ENCODE results near the gene B4GALT1.

The B4GALT1 gene

DNA sequence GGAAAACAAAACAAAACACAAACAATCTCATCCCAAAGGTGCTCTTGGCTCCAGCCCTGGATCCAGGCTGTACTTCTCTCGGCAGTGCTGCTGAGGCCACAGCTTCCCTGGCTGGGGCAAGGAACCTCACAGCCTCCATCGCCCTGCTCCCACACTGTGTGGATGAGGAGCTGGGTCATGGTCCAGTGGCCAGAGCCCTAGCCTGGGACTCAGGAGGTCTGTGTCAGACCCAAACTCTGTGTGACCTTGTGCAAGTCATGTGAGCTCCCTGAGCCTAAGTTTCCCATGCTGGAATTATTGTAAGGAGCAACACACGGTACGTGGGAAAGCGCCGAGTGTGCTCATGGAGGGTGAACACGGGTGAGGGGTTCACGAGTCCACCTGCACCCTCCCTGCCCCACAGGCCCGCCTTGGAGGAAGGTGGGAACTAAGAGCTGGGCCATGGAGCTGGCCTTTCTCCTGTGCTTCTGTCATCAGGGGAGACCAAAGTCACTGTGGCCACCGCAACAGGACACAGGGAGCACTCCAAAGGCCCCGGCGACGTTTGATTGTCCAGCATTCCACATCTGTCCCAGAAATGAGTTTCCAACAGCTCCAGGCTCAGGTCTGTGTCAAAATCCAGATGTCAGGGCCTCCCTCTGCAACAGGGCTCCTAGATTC is 64.5 kb downstream of the B4GALT1 start:
- TF ChIP-seq POLR2AphosphoS5 (IDR thresholded peaks at IDR 0.05; ENCODE audit: low read depth, low read length) (no peak), TAF1 (IDR thresholded peaks at IDR 0.05; ENCODE audit: borderline replicate concordance, insufficient read depth, low read length) (no peak), FOXP2 (optimal IDR thresholded peaks at IDR 0.05; ENCODE audit: borderline replicate concordance, extremely low read depth, extremely low read length, insufficient read depth) (no peak), SIN3A (IDR thresholded peaks at IDR 0.05; ENCODE audit: borderline replicate concordance, insufficient read depth, low read length) (no peak)
- TF ChIP-seq, protein P1, sequence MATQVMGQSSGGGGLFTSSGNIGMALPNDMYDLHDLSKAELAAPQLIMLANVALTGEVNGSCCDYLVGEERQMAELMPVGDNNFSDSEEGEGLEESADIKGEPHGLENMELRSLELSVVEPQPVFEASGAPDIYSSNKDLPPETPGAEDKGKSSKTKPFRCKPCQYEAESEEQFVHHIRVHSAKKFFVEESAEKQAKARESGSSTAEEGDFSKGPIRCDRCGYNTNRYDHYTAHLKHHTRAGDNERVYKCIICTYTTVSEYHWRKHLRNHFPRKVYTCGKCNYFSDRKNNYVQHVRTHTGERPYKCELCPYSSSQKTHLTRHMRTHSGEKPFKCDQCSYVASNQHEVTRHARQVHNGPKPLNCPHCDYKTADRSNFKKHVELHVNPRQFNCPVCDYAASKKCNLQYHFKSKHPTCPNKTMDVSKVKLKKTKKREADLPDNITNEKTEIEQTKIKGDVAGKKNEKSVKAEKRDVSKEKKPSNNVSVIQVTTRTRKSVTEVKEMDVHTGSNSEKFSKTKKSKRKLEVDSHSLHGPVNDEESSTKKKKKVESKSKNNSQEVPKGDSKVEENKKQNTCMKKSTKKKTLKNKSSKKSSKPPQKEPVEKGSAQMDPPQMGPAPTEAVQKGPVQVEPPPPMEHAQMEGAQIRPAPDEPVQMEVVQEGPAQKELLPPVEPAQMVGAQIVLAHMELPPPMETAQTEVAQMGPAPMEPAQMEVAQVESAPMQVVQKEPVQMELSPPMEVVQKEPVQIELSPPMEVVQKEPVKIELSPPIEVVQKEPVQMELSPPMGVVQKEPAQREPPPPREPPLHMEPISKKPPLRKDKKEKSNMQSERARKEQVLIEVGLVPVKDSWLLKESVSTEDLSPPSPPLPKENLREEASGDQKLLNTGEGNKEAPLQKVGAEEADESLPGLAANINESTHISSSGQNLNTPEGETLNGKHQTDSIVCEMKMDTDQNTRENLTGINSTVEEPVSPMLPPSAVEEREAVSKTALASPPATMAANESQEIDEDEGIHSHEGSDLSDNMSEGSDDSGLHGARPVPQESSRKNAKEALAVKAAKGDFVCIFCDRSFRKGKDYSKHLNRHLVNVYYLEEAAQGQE (IDR thresholded peaks at IDR 0.05; ENCODE audit: insufficient read depth in 1 of 2, low read depth in 2 of 2, low read length in 2 of 2) = no peak

GRCh38 chr9:33101104-33101951 is 65.8 kb downstream of the B4GALT1 start:
- TF ChIP-seq, protein P1 (IDR thresholded peaks at IDR 0.05; ENCODE audit: insufficient read depth in 1 of 2, low read depth in 2 of 2, low read length in 2 of 2) = no peak
- TF ChIP-seq SIN3A (IDR thresholded peaks at IDR 0.05; ENCODE audit: borderline replicate concordance, insufficient read depth, low read length) (no peak), POLR2AphosphoS5 (IDR thresholded peaks at IDR 0.05; ENCODE audit: low read depth, low read length) (no peak), FOXP2 (optimal IDR thresholded peaks at IDR 0.05; ENCODE audit: borderline replicate concordance, extremely low read depth, extremely low read length, insufficient read depth) (no peak), TAF1 (IDR thresholded peaks at IDR 0.05; ENCODE audit: borderline replicate concordance, insufficient read depth, low read length) (no peak)

DNA sequence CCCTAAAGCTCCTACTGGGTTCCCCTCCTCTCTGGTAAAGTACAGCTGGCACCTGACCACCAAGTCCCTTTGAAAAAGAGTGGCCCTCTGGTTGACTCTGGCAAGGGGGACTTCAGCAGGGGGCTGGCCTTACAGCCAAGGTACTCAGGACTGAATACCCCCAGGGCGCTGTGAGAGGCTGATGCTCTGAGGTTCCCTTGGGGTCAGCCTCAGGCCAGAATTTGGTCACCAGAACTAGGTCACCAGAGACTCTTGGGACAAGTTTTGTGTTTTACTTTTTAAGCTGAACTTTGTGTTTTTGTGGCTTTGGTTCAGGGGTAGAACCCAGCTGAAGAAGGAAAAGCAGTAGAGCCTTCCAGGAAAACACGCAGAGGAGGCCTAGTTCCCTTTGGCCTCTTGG is 67.4 kb downstream of the B4GALT1 start:
- TF ChIP-seq POLR2AphosphoS5 (IDR thresholded peaks at IDR 0.05; ENCODE audit: low read depth, low read length) = no peak
- no peak for TF ChIP-seq TAF1 (IDR thresholded peaks at IDR 0.05; ENCODE audit: borderline replicate concordance, insufficient read depth, low read length)
- no peak for TF ChIP-seq FOXP2 (optimal IDR thresholded peaks at IDR 0.05; ENCODE audit: borderline replicate concordance, extremely low read depth, extremely low read length, insufficient read depth)
- TF ChIP-seq, protein P1 (IDR thresholded peaks at IDR 0.05; ENCODE audit: insufficient read depth in 1 of 2, low read depth in 2 of 2, low read length in 2 of 2) = no peak
- TF ChIP-seq SIN3A (IDR thresholded peaks at IDR 0.05; ENCODE audit: borderline replicate concordance, insufficient read depth, low read length) = no peak

- no peak for TF ChIP-seq POLR2AphosphoS5 (IDR thresholded peaks at IDR 0.05; ENCODE audit: low read depth, low read length)
- no peak for TF ChIP-seq TAF1 (IDR thresholded peaks at IDR 0.05; ENCODE audit: borderline replicate concordance, insufficient read depth, low read length)
- TF ChIP-seq, protein P1 (IDR thresholded peaks at IDR 0.05; ENCODE audit: insufficient read depth in 1 of 2, low read depth in 2 of 2, low read length in 2 of 2) = no peak
- no peak for TF ChIP-seq FOXP2 (optimal IDR thresholded peaks at IDR 0.05; ENCODE audit: borderline replicate concordance, extremely low read depth, extremely low read length, insufficient read depth)
- no peak for TF ChIP-seq SIN3A (IDR thresholded peaks at IDR 0.05; ENCODE audit: borderline replicate concordance, insufficient read depth, low read length)
Measured at GRCh38 chr9:33097192-33097591, 69.9 kb downstream of the B4GALT1 start.

Measured in PFSK-1 (cell line).